Amniotic stem cell (primary cell): ENCODE measurements around the gene COL4A2.

Source experiments
- DNase-seq: peaks from one replicate; lab custom pipeline; 2025; lab: John Stamatoyannopoulos, UW

COL4A2 gene

DNA sequence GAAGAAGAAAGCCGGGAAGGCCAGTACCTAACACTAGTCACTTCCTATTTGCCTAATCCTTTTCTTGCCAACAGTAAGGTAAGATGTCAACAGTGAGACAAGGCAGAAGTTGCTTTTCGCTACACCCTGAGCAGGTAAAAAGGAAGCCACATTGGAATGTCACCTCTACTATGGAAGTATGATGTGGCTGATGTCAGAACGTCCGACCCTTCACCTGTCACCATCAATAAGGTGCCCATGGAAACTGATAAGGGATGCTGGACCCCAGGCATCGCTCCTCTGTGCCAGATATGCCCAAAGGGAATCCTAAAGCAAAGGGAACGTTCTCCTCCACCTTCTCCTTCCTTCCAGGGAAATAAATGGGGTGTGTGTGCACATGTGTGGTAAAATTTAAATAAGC, 34.4 kb upstream of the COL4A2 start:
- no peak for DNase-seq

DNA sequence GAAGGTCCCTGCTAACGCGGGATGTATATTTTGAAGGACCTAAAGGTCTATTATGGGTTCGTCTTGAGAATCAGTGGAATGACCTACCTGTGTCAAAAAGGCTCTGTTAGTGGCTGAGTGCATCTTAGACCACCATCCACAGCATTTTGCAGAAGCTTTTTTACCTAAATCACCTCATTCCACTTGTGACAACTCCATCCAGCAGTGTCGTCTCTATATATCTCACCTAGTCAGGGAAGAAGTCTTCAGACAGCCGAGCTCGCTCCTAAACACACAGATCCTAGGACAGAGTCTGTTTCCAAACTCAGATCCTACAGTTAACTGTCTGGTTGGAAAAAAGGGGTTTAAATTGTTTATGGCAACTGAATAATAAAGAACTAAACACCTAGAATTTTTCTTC, 33.8 kb upstream of the COL4A2 start:
- DNase-seq: no peak

DNA sequence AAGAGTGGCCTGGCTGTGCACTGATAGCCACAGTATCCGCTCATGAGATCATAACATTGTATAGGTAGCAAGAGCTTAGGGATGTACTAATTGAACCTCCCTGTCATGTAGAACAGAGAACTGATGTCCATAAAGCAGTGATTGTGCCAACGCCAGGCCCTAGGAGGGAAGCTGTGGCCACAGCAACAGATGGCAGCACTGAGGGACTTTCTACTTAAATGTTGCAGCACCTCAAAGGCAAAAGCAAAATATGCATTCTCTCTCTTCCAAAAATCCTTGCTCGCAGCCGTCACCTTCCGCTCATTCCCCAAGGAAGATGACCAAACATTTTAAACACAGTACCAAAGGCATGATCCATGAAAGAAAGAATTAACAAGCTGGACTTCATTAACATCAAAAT, 32.4 kb upstream of the COL4A2 start:
- DNase-seq: no peak

DNA sequence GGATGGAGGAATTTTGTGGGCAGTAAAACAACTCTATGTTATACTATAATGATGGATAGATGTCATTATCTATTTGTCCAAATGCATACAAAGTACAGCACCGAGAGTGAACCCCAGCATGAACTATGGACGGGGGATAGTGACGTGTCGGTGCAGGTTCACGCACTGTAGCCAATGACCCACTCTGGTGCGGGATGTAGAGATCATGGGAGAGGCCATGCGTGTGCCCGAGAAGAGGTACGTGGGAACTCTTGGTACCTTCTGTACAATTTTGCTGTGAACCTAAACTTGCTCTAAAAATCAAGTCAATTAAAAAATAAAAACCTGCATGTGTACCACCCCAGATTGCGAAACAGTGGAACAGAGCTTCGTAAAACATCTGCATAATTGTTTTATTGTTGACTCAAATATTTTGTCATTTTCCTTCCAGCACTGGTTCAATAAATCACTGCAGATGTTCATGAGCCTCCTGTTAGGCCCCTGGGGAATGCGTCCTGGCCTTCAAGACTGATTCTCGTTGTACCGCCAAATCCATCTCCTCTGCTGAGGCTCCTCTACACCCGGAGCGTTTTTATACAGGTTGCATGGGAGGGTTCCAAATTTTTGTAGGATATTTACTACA, 31.0 kb upstream of the COL4A2 start:
- no peak for DNase-seq

DNA sequence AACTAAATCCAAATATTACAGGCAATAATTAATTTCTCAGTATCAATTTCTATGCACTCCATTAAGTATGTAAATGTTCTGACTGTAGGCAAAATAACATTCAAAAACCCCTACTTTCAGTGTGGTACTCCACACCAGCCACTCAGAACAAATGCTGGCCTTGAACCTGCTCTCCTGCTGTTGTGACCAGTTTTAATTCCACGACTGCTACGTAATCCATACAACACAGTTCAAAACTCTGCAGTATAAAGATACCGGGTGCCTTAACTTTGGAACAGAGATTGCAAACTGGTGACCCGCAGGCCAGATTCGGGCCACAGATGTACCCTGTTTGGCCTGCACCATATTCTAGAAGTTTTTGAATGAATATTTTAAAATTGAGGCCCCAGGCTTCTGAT, 30.5 kb upstream of the COL4A2 start:
- no peak for DNase-seq

DNA sequence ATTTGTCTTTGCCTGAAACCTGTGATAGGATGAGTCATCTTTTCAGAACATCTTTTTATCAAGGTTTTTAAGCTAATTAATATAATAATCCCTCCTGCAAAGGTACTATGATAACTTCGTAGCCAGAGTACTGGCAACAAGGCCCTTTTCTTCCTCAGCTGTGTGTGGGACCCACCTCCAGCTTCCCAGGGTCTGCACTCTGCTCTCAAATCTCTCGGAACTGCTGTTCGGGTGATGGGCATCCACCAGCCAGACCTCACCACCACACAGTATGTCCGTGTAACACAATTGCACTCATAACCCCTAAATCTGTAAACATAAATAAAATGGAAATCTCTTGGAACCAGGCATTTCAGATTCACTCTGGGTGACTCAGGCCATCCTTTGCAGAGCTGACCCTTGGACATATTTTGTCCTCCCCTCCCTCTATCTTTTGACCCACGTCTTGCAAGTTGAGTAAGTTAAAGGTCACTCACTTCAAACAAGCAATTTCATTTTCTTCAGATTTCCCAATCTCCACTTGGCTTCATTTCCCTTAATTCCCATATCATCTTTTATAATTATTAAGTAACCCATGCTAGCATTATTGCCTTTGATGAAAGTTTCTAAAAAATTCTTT, 29.6 kb upstream of the COL4A2 start:
- no peak for DNase-seq

DNA sequence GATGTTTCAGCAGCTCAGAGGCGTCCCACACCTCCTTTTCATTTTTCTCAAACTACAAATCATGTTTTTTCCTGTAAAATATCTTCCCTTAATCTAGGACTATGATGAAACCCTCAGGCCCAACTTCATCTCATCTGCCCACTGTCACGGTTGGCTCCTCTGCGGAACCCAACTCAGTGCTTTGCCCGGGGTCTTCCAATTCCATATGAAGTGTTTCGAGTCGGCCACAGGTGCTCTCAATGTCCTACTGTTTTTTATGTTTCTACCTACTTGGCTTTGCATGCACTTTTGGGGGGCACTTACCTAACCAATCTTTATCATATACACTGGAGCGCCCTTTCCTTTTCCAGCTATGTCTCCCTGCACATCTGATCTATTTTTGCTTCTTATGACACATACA, 28.2 kb upstream of the COL4A2 start:
- no peak for DNase-seq

DNA sequence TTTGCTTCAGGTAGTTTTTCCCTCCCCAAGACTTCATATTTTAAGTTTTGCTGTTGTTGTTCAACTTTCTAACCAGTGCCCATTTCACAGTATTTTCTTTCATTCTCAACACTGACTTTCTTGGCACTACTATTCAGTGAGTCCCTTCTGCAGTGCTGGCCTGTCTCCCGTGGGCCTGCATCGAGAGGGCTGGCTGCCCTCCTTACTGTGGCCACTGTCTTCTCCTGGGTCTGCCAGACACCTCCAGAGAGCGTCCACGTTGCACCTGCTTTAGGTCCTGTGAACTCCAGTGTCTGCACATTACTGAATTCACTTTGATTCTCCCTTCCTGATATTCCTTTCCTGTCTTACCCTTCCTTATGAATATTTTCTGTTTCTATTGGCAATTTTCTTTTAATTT, 27.4 kb upstream of the COL4A2 start:
- no peak for DNase-seq

DNA sequence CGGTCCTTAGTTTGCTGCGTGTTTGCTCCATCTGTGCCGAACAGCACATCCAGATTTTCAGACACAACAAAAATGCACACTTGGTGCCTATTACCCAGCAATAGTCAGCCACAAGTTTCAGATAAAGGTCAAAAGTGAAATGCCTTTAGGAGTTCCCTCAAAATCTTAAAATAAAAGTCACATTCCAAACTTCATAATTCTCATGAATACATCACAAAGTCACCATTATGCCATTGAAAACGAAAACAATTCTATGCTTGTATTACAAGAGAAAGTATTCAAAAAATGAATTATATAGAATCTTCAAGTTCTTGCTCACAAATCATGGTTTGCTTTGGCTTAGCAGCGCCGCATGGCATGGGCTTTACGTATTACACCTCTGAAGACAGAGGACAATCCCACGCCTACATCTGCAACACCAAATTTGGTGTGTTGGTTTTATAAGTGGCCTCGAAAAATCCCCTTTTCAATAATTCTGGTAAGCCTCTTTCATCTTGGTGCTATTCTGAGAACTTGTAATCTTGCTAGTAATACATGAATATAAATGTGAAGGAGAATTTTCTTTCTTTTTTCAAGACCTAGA, 26.8 kb upstream of the COL4A2 start:
- DNase-seq: no peak

DNA sequence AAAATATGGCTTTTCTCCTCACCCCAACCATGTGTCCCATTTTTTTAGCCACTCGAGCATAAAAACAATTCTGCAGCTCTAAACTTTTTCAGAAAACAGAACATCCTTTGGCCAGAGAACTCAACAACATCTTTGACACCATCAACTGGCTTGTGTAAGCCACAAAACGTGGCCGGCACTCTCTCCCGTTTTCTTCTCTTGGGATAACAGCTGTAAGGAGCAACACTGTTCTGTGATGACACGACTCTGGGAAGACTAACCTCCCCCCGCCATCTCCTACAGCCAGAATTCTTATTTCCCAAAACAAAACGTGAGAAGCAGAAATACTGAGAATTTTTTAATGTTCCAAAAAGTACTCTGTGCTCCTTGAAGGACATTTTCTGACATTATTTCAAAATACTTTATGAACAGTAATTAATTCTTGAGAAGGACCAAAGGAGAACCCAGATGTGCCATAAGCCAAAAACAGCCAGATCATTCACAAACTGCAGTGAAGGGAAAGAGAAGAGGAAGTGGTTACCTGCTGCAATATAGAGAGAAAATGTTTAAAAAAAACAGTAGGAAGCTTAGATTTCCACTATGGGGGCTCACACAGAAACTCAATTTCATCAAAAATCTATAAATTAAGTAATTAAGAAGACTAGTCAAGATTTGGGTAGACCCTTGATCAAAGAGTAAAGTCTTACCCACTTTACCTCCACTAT, 25.9 kb upstream of the COL4A2 start:
- DNase-seq: no peak

DNA sequence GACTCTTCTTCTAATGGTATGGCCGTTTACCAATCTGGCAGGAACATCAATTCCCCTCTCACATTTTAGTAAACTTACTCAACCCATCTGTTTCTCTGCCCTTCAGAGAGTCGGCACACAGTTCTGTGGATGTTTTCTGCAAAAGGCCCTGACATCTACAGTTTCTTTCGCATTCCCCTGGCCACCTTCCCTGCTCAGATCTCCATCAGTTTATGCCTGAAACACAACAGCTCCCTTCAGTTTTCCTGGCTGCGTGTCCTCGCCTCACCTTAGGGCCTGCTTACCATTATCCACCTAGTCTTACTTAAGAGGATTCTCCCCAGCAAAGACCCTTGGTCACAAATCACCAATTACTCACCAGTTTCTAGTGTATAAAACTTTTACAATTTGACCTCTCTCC, 25.3 kb upstream of the COL4A2 start:
- no peak for DNase-seq

DNA sequence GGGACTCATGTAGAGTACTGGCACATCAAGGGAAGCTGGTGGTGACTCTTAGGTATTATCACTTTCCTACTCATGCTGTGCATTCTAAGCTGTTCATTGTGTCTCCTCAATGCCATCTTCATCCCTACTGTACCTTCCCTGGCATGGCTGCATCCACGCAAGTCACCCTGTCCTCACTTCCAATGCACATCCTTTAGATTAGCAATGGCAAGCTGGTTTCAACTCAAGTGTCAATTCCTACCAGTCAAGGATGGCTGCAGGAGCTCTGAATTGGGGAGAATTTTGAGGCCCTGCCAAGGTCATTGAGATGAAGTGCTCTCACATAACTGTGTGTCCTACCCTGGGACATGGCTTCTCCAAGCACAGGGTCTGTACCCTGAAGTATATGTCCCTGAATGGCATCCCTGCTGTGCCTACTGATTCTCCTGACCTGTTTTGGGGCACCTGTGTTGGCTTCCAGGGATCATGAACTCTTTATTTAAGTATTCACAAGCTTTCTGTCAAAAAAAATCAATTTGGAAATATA, 24.7 kb upstream of the COL4A2 start:
- no peak for DNase-seq

DNA sequence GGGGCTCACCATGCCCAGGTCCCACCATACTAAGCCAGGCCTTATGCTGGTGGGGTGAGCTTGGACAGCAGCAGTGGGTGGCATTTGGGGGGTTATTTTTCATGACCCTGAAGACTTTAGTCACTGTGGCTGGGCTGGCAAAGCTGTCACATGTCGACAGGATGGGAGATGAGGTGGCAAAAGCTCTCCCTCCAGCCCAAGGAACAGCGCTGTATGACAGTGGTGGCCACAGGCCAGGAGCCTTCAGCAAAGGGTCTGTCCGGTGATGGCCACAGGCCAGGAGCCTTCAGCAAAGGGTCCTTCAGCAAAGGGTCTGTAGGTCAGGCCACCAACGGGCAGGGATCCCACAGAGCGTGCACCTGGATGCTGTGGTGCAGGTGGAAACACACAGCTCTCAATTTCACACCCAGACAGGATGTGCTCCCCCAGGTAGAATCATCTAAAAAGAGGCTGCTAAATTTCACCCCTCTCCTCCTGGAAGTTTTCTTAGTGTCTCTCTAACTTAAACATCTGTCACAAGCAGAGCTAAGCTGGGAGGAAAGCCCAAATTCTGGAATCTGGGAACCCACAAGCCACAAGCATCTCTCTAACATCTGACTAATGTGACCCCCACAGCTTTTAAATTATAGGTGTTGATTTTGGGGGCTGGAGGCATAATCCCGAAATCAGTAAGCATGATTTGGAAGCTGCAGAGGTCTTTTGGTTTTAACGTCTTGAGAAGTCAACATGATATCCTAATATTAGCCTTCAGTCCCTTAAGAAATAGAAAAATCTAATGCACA, 23.2 kb upstream of the COL4A2 start:
- DNase-seq: no peak

DNA sequence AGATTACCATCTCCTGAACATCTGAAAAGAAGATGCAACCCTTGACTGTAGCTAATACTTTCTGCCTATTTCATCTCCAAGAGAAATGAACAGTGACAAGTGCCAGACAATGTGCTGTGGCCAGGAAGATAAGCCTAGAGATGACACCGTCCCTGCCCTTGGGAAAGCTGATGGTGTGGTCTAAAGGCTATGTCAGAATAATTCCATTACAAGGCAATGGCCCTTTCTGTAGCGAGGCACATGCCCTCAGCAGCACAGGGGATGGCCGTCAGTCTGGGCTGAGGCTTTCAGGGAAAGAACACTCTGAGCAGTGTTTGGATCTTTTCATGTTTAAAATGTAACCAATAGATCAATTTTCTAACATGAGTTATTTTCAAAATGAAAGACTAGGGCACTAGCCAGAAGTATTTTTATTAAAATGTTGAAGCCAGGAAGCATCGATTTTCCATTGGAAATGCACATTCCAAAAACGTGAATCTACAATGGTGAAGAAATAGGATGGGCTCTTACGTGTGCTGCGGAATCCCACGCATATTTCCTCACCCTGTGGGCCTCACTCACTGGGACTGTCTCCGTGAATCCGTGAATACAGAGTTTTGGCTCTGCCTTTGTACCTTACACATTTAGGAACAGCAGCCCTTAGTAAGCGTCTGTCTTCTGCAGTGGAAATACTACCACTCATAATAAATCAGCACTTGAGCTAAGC, 22.2 kb upstream of the COL4A2 start:
- DNase-seq: no peak

DNA sequence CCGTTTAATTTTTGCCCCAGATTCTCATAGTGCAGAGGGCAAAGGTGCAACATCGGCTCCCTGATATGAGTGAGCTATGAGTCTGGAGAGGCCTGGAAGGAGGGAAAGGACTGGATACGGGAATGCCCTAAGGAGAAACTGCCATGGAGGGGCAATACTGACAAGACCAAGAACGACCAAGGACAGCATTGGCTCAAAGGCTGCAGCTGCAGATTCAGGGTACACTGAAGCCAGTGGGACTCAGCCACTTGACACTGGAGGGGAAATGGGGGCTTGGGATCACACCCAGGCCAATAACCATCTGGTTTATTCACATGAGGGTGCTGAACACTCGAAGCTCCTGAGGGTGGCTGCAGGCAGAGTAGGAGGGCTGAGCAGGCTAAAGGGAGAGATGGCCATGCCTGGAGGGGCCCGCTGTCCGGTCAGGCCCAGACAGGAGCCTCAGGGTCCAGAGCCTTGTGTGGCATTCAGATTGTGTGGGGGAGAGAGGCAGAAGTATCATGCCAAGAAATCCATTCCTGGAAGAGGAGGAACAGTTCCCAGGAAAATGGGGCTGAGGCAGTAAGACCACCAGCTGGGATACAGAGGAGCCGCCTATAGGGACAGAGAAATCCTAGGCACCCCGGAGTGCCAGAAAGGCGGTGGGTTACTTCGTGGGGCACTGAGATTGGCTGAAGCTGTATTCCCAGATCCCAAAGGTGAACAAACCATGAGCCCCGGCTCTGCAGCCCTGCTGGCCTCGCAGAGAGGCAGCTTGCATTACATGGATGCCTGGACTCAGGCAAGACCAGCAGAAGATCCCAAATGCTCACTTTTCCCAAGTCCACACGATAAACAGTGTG, 20.9 kb upstream of the COL4A2 start:
- no peak for DNase-seq

DNA sequence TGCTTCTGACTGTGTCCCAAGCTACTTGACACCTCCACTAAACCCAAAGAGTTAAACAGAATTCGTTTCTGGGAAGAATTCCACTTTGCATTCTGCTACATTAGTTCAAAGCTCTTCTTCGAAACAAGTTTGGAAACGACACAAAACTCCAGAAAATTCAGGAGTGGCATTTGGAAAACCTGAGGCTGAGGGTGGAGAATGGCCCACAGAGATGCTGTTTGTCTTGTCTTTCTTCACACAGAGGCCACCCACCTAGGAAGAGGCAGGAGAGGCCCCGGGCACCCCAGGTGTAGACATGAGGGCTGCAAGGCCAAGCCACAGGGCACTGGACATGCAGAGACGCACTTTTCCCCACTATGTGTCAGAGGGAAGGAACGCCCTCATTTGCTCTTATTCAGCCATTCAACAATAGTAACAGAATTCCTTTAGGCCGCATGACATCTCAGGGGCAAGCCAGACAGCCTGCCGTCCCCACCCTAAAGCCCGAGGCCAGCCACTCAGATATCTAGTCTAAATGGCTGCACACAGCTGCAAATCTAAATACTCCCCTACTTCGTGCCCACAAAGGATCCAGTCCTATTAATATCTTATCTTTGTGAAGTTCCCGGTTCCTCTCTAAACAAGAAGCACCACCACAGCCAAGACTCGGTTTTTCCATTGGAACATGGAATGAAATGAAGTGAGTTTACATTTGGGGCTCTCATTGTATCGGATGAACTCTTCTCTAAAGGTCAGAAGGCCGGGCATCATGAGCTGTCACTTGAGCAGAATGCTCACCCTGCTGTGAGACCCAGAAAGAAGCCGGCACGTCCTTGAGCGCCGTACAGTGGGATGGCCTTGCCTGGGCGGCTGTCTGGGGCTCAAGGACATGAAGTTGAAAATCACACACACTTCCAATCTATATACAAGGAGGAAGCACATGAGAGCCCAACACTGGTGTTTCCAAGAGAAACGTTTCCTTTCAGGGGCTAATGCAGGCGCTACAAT, 20.0 kb upstream of the COL4A2 start:
- DNase-seq: no peak

DNA sequence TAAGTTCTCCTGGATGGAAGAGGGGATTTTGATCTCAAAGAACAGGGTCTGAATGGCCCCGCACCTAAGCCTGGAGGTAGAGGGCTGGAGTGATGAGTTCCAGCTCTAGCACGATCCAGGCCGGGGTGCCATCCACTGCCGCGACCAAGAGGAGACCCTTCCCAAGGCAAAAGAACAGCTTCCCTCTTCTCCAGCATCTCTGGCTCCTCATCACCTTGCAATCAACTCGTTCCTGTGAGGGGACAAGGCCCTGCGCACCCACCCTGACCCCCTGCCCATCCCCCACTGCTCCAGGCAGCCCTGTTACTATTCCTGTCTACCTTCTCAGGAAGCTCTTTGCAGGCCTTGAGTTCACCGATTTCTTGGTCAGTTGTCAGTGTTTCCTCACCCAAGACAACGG, 17.9 kb upstream of the COL4A2 start:
- no peak for DNase-seq

DNA sequence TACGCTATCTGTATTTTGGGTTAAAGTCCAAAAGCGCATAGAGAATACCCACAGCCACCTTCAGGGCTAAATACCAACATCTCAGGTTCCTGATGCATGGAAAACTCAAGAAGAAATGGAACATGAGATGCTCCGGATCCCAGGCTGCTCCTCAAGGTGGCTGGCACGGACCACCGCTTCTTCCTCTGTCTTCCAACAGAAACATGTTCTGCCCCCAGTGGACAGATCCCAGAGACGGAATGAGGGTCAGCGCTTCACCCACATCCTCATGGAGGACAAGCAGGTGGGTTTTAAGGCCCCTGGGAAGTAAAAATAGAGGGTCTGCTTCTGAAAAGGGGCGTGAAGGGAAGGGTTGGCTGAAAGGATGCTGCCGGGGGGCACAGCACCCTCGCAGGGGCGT, 17.4 kb upstream of the COL4A2 start:
- DNase-seq: no peak

DNA sequence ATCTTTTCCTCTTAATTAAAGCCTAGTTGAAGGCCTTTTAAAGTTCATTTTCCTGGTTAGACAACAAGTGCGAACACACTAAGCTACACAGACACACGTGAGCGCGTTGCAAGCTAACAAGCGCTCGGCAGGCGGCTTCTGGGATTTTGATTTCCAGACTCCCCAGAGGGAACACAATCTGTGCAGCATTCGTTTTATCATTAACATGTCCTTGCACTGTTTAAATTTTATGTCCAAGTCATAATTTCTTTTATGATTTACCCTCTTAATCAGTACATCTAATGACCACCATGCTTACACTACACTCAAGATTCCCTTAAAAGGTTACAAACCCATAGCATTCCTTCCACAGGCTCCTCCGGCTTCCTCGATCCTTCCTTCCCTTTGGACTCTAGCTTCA, 16.9 kb upstream of the COL4A2 start:
- DNase-seq: no peak

DNA sequence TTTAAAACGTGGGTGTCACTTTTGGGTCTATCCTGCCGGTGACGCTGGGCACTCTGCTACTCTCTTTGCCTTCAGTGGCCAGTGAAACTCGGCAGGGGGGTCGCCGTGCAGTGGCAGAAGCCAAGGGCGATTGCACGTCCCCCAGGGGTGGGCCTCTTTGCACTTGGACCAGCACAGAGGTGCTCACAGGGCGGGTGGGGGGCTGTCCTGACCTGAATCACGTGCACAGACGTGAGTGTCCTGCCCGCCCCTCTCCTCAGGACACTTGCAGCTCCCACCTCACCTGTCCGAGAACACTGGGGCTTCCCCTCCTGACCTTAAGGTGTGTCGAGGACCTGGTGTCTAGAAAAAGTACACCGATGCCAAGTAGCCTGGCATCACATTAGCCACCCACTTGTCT, 16.3 kb upstream of the COL4A2 start:
- DNase-seq: no peak
